Mesangial cell (primary cell): Measurements from ENCODE around the gene ELF3. TPM values are rescaled to one million over a fixed set of nuclear protein-coding genes. Genes with fewer than 3 reads are reported as not detected.

Experiments used
- total RNA-seq: library from RNA; depleted of rRNA; stranded (reverse); fragments of >200 nt; gene quantifications from 2 replicates; pipeline ENCODE4 v1.2.3, GENCODE V29; 2015

Gene ELF3
- 19.7 and 79.7 TPM in 2 replicates for total RNA-seq

GRCh38 chr1:202010180-202011015 is at the start of gene ELF3:
ELF3 (plus strand) TSS chr1:202010587; CDS start chr1:202011137, 550 bp downstream.

GRCh38 chr1:201982623-201983379 is 27.6 kb upstream of the ELF3 start, which contains the start of gene RNPEP:
RNPEP (plus strand) TSS chr1:201982648; CDS start chr1:201982667, 19 bp downstream.

Other genes starting within 250 kb of the ELF3 start
- gene IPO9, start 181.4 kb upstream of the ELF3 start, total RNA-seq, result 16.2 and 25.3 TPM in 2 replicates
- gene SHISA4, start 121.7 kb upstream of the ELF3 start, total RNA-seq, result 19.2 and 36.9 TPM in 2 replicates
- 0.16 and 4.2 TPM in 2 replicates for gene LMOD1, start 64.0 kb upstream of the ELF3 start, total RNA-seq
- 25.6 and 46.8 TPM in 2 replicates for gene TIMM17A, start 55.1 kb upstream of the ELF3 start, total RNA-seq
- gene RNPEP, start 27.9 kb upstream of the ELF3 start, total RNA-seq, result 89.0 and 107 TPM in 2 replicates
- gene GPR37L1, start 112.3 kb downstream of the ELF3 start, total RNA-seq, result under 0.01 TPM in 1 of 2 replicates, not detected in the other
- 37.5 and 55.8 TPM in 2 replicates for gene ARL8A, start 134.2 kb downstream of the ELF3 start, total RNA-seq
- 0.16 TPM in 1 of 2 replicates, not detected in the other for gene PTPN7, start 150.0 kb downstream of the ELF3 start, total RNA-seq
- gene LGR6, start 183.2 kb downstream of the ELF3 start, total RNA-seq, result 0.25 TPM in 1 of 2 replicates, not detected in the other